Renal pelvis (tissue), 4 donors: ENCODE measurements around the gene HMOX1. TPM values are rescaled to one million over a fixed set of nuclear protein-coding genes. Genes with fewer than 3 reads are reported as not detected.
A peak's percentile ranks its signal among the peaks of the same experiment; 100 is the strongest.
"Not testable (repeated sequence)": the region's sequence is repeated elsewhere in the genome, so short reads cannot be mapped to it uniquely, and the experiment has no call there.

Experiments used
- DNase-seq: peaks from one replicate; pipeline ENCODE4 v3.0.0-alpha.2; 2013
- polyA plus RNA-seq, 3 donors: library from polyadenylated mRNA; unstranded; fragments of 120-200 nt; gene quantifications; one replicate each; pipeline ENCODE4 v1.2.1, GENCODE V29; 2013; ENCODE audit not compliant: insufficient read length in 3 of 3

HMOX1 gene
- polyA plus RNA-seq, 3 donors: 38.1 to 53.3 (median 52.8) TPM

DNA sequence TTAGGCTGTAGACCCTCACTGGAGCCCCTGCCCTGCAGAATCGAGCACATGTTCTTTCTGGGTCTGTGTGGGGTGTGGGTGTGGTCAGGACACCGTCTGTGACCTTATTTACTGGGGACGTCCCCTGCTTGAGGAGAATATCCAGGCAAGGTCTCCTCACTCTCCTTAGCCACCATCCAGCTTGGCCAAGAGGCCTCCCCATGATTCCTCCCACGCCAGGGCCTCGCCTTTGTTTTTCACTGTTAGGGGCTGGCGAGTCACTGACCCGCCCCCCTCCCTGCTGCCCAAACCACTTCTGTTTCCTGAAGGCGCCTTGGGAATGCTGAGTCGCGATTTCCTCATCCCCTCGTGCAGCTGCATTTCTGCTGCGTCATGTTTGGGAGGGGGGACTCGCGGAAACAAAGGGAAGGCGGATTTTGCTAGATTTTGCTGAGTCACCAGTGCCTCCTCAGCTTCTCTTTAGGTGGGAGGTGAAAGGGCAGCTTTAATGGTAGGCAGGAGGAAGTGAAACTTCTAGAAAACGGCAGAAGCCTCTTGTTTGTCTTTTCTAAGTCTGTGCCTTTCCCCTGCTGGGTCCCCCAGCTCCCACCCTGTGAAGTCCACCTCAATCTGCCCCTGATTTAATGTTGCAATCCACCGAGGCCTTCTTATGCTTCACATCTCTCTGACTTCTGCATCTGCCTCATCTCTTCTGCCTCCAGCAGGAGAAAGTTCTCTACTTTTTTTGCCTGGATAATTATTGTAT lies 4.0 kb upstream of the HMOX1 start:
- DNase-seq: peak; percentile 96

GRCh38 chr22:35377735-35378134 lies 3.2 kb upstream of the HMOX1 start:
- no peak for DNase-seq

DNA sequence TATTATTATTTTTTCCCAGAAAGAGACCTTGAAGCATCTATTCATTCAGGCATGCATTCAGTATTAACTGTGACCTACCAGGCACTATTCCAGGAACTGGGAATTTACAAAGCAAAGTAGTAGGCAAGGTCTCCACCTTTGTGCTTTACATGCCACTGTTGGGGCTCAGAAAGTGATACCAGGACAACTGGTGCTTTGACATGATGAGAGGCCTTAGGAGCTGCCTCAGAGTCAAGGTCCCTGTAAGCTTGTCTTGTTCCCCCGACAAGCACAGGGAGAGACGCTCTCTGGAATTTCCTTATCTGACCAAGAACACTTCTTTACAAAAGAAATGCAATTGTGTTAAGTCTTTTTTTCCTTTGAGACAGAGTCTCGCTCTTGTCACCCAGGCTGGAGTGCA lies 2.3 kb upstream of the HMOX1 start:
- no peak for DNase-seq

DNA sequence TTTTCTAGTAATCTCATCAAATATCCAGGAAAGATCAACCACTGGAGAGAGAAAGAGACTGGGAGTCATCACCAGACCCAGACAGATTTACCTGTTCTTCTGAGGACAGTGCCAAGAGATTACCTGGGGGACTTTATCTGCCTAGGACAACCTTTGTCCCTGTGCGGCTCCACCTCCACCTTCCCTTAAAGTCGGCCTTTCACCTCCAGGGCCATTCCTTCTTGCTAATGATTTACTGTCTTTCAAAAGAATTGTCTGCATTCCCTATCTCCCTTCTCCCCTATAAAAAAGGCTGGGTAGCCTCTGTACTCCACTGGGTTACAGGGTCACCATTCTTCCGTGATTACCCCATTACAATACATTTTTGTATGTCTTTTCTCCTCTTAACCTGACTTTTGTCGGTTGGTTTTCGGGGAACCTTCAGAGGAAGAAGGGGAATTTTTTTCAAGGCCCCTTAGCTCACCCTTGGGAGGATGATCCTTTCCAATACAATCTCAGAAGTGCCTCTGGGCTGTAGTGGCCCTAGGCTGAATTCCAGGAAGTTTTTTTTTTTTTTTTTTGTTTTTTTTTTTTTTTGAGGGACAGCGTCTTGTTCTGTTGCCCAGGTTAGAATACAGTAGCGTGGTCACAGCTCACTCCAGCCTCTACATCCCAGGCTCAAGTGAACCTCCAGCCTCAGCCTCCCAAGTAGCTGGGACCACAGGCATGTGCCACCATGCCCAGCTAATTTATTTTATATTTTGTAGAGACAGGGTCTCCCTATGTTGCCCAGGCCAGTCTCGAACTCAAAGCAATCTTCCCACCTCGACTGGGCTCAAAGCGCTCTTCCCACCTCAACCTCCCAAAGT lies 1.5 kb upstream of the HMOX1 start:
- no peak for DNase-seq

DNA sequence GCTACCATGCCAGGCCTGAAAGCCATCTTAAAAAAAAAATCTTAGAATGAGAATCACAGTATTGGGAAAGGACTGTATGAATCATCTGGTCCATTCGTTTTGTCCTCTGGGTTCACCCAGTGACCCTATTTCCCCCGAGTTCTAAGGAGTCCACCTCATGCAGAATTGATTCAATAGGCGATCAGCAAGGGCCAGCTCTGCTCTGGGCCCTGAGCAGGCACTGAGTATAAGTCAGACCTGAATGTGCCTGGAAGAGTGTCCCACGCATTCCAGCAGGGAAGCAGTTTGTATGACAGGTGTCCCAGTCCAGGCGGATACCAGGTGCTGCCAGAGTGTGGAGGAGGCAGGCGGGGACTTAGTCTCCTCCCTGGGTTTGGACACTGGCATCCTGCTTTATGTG lies 883 bp upstream of the HMOX1 start:
- no peak for DNase-seq

- no peak for DNase-seq
These were observed 621 bp downstream of the HMOX1 start for GRCh38 chr22:35381424-35382009.

DNA sequence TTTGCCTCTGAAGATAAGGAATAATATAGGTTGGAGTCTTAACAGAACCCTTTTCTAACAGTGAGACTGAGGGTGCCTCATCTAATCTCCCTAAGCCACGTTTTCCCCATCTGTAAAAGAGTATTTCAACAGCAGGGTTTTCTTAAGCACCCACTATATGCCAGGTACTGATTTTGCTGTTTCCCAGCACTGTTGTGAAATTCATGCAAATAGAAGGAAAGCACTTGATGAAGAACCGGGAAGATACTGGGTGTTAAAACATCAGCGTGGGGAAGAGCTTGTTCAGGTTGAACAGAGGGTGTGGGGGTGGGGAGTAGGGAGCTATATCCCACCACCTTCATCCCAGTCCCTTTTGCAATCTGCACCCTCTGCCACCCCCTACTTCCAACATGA lies 2.8 kb downstream of the HMOX1 start:
- no peak for DNase-seq

GRCh38 chr22:35384527-35384926 lies 3.6 kb downstream of the HMOX1 start:
- no peak for DNase-seq

GRCh38 chr22:35384975-35385588 lies 4.2 kb downstream of the HMOX1 start:
- no peak for DNase-seq

- no peak for DNase-seq
These were observed 5.9 kb downstream of the HMOX1 start for GRCh38 chr22:35386670-35387288.

GRCh38 chr22:35390933-35391332 lies 10.0 kb downstream of the HMOX1 start:
- no peak for DNase-seq

DNA sequence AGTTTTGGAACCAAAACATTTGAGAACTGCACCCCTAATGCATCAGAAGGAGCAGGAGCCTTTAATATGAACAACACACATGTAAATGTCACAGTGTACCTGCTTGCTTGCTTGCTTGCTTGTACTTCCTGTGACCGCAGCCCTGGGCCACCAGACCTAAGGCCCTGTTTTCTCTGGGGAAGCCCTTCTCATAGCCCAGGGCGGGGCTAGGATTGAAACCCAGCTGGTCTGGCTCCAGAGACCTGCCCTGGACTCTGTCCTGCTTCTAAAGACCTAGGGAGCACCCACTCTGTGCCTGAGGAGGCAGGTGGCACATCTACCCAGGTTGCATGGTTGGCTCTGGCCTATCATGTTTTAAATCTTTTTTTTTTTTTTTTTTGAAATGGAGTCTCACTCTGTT lies 11.5 kb downstream of the HMOX1 start:
- DNase-seq: no peak

GRCh38 chr22:35393116-35394010 lies 12.5 kb downstream of the HMOX1 start:
- no peak for DNase-seq

DNA sequence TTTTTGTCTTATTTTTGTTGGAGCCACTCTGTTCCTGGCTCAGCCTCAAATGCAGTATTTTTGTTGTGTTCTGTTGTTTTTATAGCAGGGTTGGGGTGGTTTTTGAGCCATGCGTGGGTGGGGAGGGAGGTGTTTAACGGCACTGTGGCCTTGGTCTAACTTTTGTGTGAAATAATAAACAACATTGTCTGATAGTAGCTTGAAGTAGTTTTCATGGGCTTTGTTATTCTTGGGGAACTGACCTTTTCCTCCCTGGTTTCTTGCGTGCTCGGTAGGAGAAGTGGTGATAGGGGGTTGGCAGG lies 13.1 kb downstream of the HMOX1 start:
- no peak for DNase-seq

DNA sequence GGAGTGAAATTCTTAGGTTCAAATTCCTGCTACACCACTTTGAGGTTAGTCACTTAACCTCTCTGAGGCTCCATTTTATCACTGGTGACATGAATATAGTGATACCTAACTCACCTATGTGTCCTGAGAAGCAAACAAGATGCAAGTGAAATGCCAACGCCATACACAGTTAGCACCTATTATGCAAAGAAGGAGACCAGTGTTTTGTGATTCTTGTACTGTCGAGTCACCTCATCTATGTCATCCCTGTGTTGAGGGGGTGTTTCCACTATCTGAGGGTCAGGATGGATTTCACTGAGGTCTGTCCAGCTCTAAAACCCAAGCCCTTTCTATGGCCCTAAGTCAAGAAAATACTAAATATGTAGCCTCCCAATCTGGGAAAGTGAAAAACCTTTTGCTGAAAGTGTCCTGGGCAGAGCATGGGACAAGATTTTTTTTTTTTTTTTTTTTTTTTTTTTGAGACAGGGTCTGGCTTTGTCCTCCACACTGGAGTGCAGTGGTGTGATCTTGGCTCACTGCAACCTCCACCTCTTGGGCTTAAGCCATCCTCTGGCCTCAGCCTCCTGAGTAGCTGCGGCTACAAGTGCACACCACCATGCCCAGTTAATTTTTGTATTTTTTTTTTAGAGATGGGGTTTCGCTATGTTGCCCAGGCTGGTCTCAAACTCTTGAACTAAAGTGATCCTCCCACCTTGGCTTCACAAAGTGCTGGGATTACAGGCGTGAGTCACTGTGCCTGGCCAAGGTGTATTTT lies 14.1 kb downstream of the HMOX1 start:
- DNase-seq: no peak

DNA sequence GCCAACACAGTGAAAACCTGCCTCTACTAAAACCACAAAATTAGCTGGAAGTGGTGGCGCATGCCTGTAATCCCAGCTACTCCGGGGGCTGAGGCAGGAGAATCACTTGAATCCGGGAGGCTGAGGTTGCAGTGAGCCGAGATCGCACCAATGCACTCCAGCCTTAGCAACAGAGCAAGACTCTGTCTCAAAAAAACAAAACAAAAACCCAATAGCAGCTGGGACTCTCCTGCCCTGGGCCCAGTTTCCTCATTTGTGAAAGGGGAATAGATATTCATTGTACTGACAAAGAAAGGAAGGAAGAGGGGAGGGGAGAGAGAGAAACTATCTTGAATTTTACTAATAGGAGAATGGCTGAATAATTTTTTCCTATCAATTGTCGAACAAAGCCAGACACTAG lies 15.7 kb downstream of the HMOX1 start:
- not testable (repeated sequence) for DNase-seq

DNA sequence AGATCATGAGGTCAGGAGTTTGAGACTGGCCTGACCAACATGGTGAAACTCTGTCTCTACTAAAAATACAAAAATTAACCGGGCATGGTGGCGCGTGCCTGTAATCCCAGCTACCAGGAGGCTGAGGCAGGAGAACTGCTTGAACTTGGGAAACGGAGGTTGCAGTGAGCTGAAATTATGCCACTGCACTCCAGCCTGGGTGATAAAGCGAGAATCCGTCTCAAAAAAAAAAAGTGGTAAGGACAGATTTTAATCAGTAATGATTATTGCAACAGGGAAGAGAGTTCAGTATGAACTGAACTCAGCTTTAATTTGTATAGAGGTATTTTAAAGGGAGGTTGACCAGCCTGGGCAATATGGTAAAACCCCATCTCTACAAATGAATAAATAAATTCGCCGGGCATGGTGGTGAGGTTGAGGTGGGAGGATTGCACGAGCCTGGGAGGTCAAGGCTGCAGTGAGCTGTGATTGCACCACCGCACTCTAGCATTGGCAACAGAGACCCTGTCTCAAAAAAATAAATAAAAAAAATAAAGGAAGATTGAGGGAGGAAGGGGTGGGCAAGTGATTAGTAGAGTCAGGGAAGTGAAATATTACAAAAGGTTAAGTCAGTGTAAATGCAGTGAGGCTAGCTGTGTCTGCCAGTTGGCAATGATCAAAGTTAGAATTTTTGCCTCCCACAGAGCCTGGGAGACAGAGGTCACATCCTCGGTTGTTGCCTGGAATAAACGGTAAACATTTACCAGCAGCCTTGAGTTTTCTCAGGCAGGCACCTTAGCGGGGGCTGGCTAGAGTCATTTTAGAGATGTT lies 16.4 kb downstream of the HMOX1 start:
- peak; percentile 88 for DNase-seq

- no peak for DNase-seq
These were observed 17.7 kb downstream of the HMOX1 start for GRCh38 chr22:35398591-35398973.

- DNase-seq: no peak
These were observed 18.3 kb downstream of the HMOX1 start for GRCh38 chr22:35399114-35399677.
